Esophagus muscularis mucosa (tissue), 4 donors: ENCODE measurements around the gene CTR9. TPM values are rescaled to one million over a fixed set of nuclear protein-coding genes. Genes with fewer than 3 reads are reported as not detected.

Experiments
- DNase-seq: peaks from one replicate; pipeline ENCODE4 v3.0.0-alpha.2; 2017; ENCODE audit errors: extremely low spot score
- H3K27ac ChIP-seq, 4 donors: fragments of 200-600 bp; sonication (generic); replicated peaks in 1 of 4; 1 replicate in 3 of 4; 2 replicates in 1 of 4; pipeline ENCODE4 v1.5.1; 2016 to 2019; ENCODE audit warnings: mild to moderate bottlenecking in 1 of 4
- H3K27me3 ChIP-seq, 4 donors: fragments of 200-600 bp; sonication (generic); one replicate each; pipeline versions ENCODE4 v1.5.1 to v1.6.0; 2016 to 2019
- H3K36me3 ChIP-seq, 4 donors: fragments of 200-600 bp; sonication (generic); one replicate each; pipeline ENCODE4 v1.5.1; 2016 to 2019
- H3K4me1 ChIP-seq, 4 donors: fragments of 200-600 bp; sonication (generic); one replicate each; pipeline ENCODE4 v1.5.1; 2016 to 2019
- H3K4me3 ChIP-seq, 4 donors: fragments of 200-600 bp; sonication (generic); 1 replicate in 2 of 4; 2 replicates in 2 of 4; pipeline ENCODE4 v1.5.1; 2016 to 2019; ENCODE audit warnings: mild to moderate bottlenecking in 4 of 4, moderate library complexity in 1 of 4
- H3K9me3 ChIP-seq, 4 donors: fragments of 200-600 bp; sonication (generic); 1 replicate in 3 of 4; 2 replicates in 1 of 4; pipeline ENCODE4 v1.5.1; 2016 to 2019
- CTCF ChIP-seq, 3 experiments: fragments of 200-600 bp in 2 of 3; fragments of 450-650 bp in 1 of 3; sonication (generic) in 2 of 3; IDR thresholded peaks; one replicate each; pipeline ENCODE4 v1.5.1; 2017 to 2019; ENCODE audit warnings: antibody characterized with exemption in 3 of 3, mild to moderate bottlenecking in 2 of 3, moderate library complexity in 1 of 3
- EP300 ChIP-seq: sonication (generic); formaldehyde crosslinking; IDR thresholded peaks from one replicate; pipeline ENCODE4 v1.6.1; 2017; ENCODE audit warnings: antibody characterized with exemption
- POLR2A ChIP-seq: fragments of 450-650 bp; IDR thresholded peaks from one replicate; pipeline ENCODE4 v1.6.1; 2017; ENCODE audit warnings: antibody characterized with exemption, moderate library complexity, mild to moderate bottlenecking, low read depth
- POLR2AphosphoS5 ChIP-seq, 2 donors: sonication (generic); formaldehyde crosslinking; IDR thresholded peaks; one replicate each; pipeline ENCODE4 v1.6.1; 2017; ENCODE audit warnings: antibody characterized with exemption in 2 of 2
- WGBS: methylation state at CpG from one replicate; pipeline ENCODE4 v1.1.5; 2018; 5-methylcytosine and 5-hydroxymethylcytosine counted together
- intact Hi-C: fragments of 100-400 bp; cut with DNase I; formaldehyde crosslinking; loops from one replicate; pipeline ENCODE4 v1.15.1; 2023
- total RNA-seq, 4 donors: library from RNA; depleted of rRNA; stranded (reverse); fragments of >200 nt; gene quantifications; one replicate each; pipeline versions ENCODE4 v1.1.0 to v1.2.1, GENCODE V29; 2016

The CTR9 gene
- total RNA-seq, 4 donors from 2014 or later = 17.9 to 26.6 (median 19.4) TPM

- Histone ChIP-seq H3K36me3 (peaks cover 0 to 3% (median 1%) of the 10 kb centered on the region in 4 donors), H3K4me1 (peaks cover 0 to 23% (median 0%) of the 10 kb centered on the region in 4 donors), H3K4me3 (no peak overlapping the region), H3K27me3 (no peaks in the 10 kb centered on the region), H3K27ac (no peak overlapping the region), H3K9me3 (no peaks in the 10 kb centered on the region)
- no peak for DNase-seq
- TF ChIP-seq CTCF (IDR thresholded peaks at IDR 0.05) (no peak), POLR2A (no peak), POLR2AphosphoS5 (IDR thresholded peaks at IDR 0.05) (no peak), EP300 (no peak)
- intact Hi-C loops = no loop called here
- WGBS = 85% methylated on average over 4 of the region's 4 CpGs
Measured at GRCh38 chr11:10785146-10785474, 34.1 kb downstream of the CTR9 start.

GRCh38 chr11:10786451-10786850, 35.4 kb downstream of the CTR9 start:
- no peak for TF ChIP-seq POLR2A
- Histone ChIP-seq H3K4me3 (no peak overlapping the region), H3K27me3 (no peaks in the 10 kb centered on the region), H3K4me1 (peaks cover 0 to 23% (median 0%) of the 10 kb centered on the region in 4 donors), H3K27ac (no peak overlapping the region), H3K36me3 (no peaks in the 10 kb centered on the region), H3K9me3 (no peaks in the 10 kb centered on the region)
- intact Hi-C loops = no loop called here
- 86% methylated on average over 4 of the region's 5 CpGs for WGBS
- no peak for DNase-seq

- DNase-seq = peak; percentile 95
- H3K36me3 ChIP-seq = peaks cover 7 to 20% (median 17%) of the 10 kb centered on the region in 4 donors
- intact Hi-C loops = loop anchor here (2.0 to 5.0 kb wide), 4 partner anchors 120 to 995 kb away; no protein-coding TSS in a partner anchor
- H3K9me3 ChIP-seq = no peaks in the 10 kb centered on the region
- H3K4me1 ChIP-seq = peaks cover 7 to 9% (median 9%) of the 10 kb centered on the region in 4 donors
- TF ChIP-seq CTCF (IDR thresholded peaks at IDR 0.05) (peak; percentile 88 to 96 (median 92)), POLR2A (no peak), POLR2AphosphoS5 (IDR thresholded peaks at IDR 0.05) (peak in 1 of 2 donors; percentile 59), EP300 (no peak)
- H3K27me3 ChIP-seq = no peaks in the 10 kb centered on the region
- peak overlapping the region; percentile 6 to 42 (median 16) for H3K4me3 ChIP-seq
- WGBS = 8% methylated on average over 23 of the region's 24 CpGs
- no peak overlapping the region for H3K27ac ChIP-seq
Measured at GRCh38 chr11:10792385-10793068, 41.5 kb downstream of the CTR9 start.

- intact Hi-C loops = loop anchor here (2.0 to 5.0 kb wide), 4 partner anchors 119 to 994 kb away; no protein-coding TSS in a partner anchor
- TF ChIP-seq CTCF (IDR thresholded peaks at IDR 0.05) (no peak), EP300 (no peak), POLR2A (no peak), POLR2AphosphoS5 (IDR thresholded peaks at IDR 0.05) (no peak)
Measured at GRCh38 chr11:10793470-10794255, 42.6 kb downstream of the CTR9 start.

GRCh38 chr11:10796191-10796590, 45.1 kb downstream of the CTR9 start:
- Histone ChIP-seq H3K36me3 (peaks cover 43 to 57% (median 54%) of the 10 kb centered on the region in 4 donors), H3K4me3 (no peak overlapping the region), H3K27me3 (no peaks in the 10 kb centered on the region), H3K9me3 (no peaks in the 10 kb centered on the region), H3K27ac (no peak overlapping the region), H3K4me1 (peaks cover 7 to 35% (median 23%) of the 10 kb centered on the region in 4 donors)
- TF ChIP-seq EP300 (no peak), CTCF (IDR thresholded peaks at IDR 0.05) (no peak), POLR2A (no peak), POLR2AphosphoS5 (IDR thresholded peaks at IDR 0.05) (no peak)
- WGBS = 48% methylated on average over 2 of the region's 2 CpGs
- intact Hi-C loops = no loop called here
- peak; percentile 66 for DNase-seq

More at GRCh38 chr11:10793470-10794255, 42.6 kb downstream of the CTR9 start:
- no peak overlapping the region for H3K4me3 ChIP-seq
- no peak overlapping the region for H3K27ac ChIP-seq
- peaks cover 7 to 17% (median 13%) of the 10 kb centered on the region in 4 donors for H3K4me1 ChIP-seq
- 78% methylated on average over 11 of the region's 11 CpGs for WGBS
- no peaks in the 10 kb centered on the region for H3K27me3 ChIP-seq
- no peak for DNase-seq
- H3K36me3 ChIP-seq = peaks cover 18 to 32% (median 29%) of the 10 kb centered on the region in 4 donors
- no peaks in the 10 kb centered on the region for H3K9me3 ChIP-seq
